Left ventricle myocardium inferior (tissue), 1 donor: ENCODE data around the gene RBFOX2. TPM values are rescaled to one million over a fixed set of nuclear protein-coding genes. Genes with fewer than 3 reads are reported as not detected.

Experiments
- DNase-seq: peaks from one replicate; pipeline ENCODE4 v3.0.0-alpha.2; 2020
- H3K27ac ChIP-seq: fragments of 200-600 bp; replicated peaks from 2 replicates; pipeline ENCODE4 v1.8.0; 2021
- H3K27me3 ChIP-seq: fragments of 200-600 bp; 2 replicates; pipeline ENCODE4 v1.8.0; 2021; ENCODE audit warnings: low read depth
- H3K36me3 ChIP-seq: fragments of 200-600 bp; 2 replicates; pipeline ENCODE4 v1.8.0; 2021
- H3K4me1 ChIP-seq: fragments of 200-600 bp; 2 replicates; pipeline ENCODE4 v1.8.0; 2021
- H3K4me3 ChIP-seq: fragments of 200-600 bp; 2 replicates; pipeline ENCODE4 v1.8.0; 2021; ENCODE audit warnings: mild to moderate bottlenecking, moderate library complexity
- H3K9me3 ChIP-seq: fragments of 200-600 bp; replicated peaks from 2 replicates; pipeline ENCODE4 v1.8.0; 2021
- intact Hi-C: fragments of 100-400 bp; cut with micrococcal nuclease; formaldehyde crosslinking; loops from one replicate; pipeline ENCODE4 v1.11.0; 2022
- total RNA-seq: library from RNA; stranded (reverse); fragmentation: NEBNext Ultra II Directional; extraction: Animal tissue kit (Norgen Biotek cat#: 25700); gene quantifications from one replicate; pipeline ENCODE4 v1.2.1, GENCODE V29; 2021
- TF ChIP-seq, protein P1 (sequence below): fragments of 200-600 bp; IDR thresholded peaks from 2 replicates; pipeline ENCODE4 v1.8.0; 2021; ENCODE audit warnings: antibody characterized with exemption, mild to moderate bottlenecking, borderline replicate concordance
- donor health status: DM: no; HTN: yes; CAD: no; lungs with severe emphysema.

The RBFOX2 gene
- total RNA-seq, 1 donor from 2014 or later, result 75.4 TPM

DNA sequence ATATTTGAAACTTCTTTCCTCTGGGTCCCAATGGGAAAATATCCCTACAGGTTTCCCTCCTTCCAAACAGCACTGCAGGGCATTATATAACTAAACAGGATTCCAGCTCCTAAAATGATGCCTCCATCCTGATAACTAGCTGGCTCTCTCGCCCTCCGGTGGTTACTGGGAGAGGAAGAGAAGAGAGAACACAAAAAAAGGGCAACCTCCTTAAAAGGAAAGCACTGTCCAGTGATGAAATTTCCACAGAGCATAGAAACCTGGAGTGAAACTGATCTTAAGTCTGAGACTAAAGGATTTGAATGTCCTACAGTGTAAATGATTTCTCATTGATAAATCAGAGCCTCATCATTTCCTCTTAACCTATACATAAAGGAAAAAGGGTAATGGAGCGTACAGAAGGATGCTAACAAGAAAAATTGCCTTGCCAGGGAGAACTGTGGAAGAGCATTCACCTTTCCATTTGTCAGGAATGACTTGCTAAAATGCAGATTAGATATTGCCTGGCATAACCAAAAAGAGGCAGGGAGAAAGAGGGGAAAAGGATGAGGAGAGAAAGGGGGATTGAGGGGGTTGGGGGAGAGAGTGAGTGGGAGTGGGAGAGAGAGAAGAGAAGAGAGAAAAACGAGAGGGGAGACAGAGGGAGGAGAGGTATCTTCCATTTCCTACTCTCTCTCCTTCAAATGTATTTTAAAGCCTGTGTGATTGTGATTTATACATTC is 189.6 kb downstream of the RBFOX2 start:
- peak overlapping the region; percentile 88 for H3K27ac ChIP-seq
- no peak for DNase-seq
- TF ChIP-seq, protein P1, sequence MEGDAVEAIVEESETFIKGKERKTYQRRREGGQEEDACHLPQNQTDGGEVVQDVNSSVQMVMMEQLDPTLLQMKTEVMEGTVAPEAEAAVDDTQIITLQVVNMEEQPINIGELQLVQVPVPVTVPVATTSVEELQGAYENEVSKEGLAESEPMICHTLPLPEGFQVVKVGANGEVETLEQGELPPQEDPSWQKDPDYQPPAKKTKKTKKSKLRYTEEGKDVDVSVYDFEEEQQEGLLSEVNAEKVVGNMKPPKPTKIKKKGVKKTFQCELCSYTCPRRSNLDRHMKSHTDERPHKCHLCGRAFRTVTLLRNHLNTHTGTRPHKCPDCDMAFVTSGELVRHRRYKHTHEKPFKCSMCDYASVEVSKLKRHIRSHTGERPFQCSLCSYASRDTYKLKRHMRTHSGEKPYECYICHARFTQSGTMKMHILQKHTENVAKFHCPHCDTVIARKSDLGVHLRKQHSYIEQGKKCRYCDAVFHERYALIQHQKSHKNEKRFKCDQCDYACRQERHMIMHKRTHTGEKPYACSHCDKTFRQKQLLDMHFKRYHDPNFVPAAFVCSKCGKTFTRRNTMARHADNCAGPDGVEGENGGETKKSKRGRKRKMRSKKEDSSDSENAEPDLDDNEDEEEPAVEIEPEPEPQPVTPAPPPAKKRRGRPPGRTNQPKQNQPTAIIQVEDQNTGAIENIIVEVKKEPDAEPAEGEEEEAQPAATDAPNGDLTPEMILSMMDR, result peak; percentile 50

DNA sequence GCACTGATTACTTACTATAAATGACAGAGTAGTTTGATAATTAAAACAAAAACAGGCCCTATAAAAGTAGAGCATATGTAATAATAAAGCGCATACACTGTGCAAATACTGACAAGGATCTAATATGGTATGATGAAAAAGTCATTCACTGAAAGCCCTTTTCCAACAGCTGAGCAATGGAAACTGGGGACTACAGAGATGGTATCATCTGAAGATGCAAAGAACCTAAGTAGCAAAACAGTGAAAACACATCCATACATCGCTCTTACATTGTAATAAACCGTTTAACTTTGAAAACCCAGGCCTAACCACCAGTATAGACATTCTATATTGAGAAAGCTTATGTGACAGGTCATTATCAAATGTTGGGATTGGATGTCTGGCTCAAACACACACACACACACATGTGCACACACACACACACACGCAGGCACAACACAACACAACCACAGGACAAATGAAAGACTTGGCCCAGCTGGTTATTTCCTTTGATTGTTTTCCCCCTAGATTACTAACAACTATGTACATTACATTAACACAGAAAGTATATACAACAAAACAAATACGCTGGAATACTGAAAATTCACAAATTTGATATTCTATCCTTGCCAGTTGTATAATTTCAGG is 191.4 kb downstream of the RBFOX2 start:
- H3K27me3 ChIP-seq, result no peaks in the 10 kb centered on the region
- peak overlapping the region; percentile 88 for H3K27ac ChIP-seq
- no peaks in the 10 kb centered on the region for H3K36me3 ChIP-seq
- TF ChIP-seq, protein P1, result no peak
- no peak for DNase-seq
- intact Hi-C loops, result no loop called here
- H3K9me3 ChIP-seq, result no peaks in the 10 kb centered on the region
- peaks cover 99% of the 10 kb centered on the region for H3K4me1 ChIP-seq
- H3K4me3 ChIP-seq, result no peak overlapping the region

More for the DNA sequence above, 189.6 kb downstream of the RBFOX2 start:
- no peaks in the 10 kb centered on the region for H3K27me3 ChIP-seq
- no peaks in the 10 kb centered on the region for H3K36me3 ChIP-seq
- H3K4me1 ChIP-seq, result peaks cover 99% of the 10 kb centered on the region
- intact Hi-C loops, result no loop called here
- no peaks in the 10 kb centered on the region for H3K9me3 ChIP-seq
- peak overlapping the region; percentile 64 for H3K4me3 ChIP-seq

DNA sequence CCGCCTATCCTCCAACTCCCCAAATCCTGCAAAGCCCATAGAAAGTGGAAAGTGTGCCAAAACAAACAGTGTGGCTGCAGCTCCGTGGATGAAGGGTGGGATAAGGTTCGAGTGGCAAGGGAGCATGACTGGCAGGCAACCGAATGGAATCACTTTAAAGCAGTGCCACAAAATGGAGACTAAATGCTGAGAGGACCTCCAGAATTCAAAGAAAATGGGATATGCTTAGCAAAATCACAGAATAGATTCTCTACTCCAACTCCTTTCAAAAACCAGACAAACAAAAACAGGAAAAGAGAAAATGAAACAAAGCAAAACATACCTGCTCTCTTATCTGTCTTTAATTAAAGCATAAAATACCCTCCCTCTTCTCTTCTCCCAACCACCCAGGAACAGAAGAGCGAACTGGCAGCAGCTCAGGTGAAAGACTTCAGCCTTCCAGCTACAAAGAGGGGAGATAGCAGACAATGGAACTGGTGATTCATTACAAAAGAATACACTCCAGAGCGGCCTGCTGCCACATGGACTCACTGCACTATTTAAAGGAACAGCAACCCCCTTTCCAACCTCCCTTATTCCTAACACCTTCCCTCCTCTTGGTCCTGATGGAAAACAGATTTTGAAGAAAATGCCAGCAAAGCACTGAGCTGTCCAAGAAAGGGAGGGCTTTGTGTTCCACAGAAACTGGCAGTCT is 192.5 kb downstream of the RBFOX2 start:
- peak; percentile 43 for DNase-seq
- intact Hi-C loops, result no loop called here
- H3K27ac ChIP-seq, result peak overlapping the region; percentile 88
- H3K27me3 ChIP-seq, result no peaks in the 10 kb centered on the region
- peaks cover 93% of the 10 kb centered on the region for H3K4me1 ChIP-seq
- H3K36me3 ChIP-seq, result no peaks in the 10 kb centered on the region
- TF ChIP-seq, protein P1, result no peak
- H3K4me3 ChIP-seq, result peak overlapping the region; percentile 59
- no peaks in the 10 kb centered on the region for H3K9me3 ChIP-seq

DNA sequence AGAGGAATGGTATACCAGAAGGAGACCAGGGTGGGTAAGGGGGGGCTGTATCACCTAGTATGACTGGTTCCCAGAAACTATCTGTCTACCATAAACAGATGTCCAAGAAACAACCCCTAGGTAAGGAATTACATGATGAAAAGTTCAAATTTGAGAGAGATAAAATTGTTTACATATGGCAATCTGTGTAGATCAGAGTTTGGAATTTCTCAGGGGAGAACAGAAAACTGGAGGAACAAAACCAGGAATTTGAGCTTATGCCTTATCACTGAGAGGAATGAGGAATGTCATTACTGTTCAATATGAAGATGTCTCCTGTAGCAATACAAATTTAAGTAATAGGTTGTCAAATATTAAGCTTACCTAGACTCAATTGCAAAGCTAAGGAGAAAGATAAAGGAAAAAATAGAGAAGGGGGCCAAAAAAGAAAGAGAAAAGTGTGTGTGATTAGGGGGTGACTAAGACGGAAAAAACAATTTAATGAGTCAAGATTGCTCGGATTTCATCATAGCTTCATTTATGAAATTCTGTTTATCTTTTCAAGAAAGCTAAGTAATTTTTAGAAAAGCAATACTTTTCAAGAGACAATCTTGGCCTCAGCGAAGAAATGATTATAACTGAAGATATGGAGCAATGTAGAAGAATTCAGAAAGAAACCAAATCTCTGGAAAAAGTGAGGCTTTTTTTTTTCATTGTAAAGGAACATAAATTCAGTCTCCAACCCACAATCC is 193.2 kb downstream of the RBFOX2 start:
- Histone ChIP-seq H3K27ac (peak overlapping the region; percentile 88), H3K36me3 (no peaks in the 10 kb centered on the region), H3K4me1 (peaks cover 93% of the 10 kb centered on the region), H3K9me3 (no peaks in the 10 kb centered on the region), H3K4me3 (peak overlapping the region; percentile 59), H3K27me3 (no peaks in the 10 kb centered on the region)
- TF ChIP-seq, protein P1, result no peak
- intact Hi-C loops, result no loop called here
- DNase-seq, result no peak

DNA sequence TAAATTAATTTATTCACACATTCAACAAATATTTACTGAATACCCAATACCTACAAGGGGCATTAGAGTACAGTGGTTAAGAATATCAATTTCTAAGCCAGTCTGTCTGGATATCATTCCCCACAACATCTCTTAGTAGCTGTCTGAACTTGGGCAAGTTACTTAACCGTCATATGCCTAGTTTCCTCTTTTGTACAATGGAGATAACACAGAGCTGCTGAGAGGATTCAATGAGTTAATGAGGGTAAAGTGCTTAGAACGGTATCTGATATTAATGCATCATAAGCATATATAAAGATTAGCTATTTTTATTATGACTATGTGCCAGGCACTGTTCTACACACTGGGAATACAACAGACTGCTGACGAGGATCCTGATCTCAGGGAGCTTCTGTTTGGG is 194.6 kb downstream of the RBFOX2 start:
- intact Hi-C loops, result no loop called here
- H3K9me3 ChIP-seq, result no peaks in the 10 kb centered on the region
- H3K36me3 ChIP-seq, result no peaks in the 10 kb centered on the region
- no peak for DNase-seq
- peaks cover 93% of the 10 kb centered on the region for H3K4me1 ChIP-seq
- H3K27me3 ChIP-seq, result no peaks in the 10 kb centered on the region
- TF ChIP-seq, protein P1, result no peak
- no peak overlapping the region for H3K4me3 ChIP-seq
- peak overlapping the region; percentile 88 for H3K27ac ChIP-seq
